NB4 (cell line): ENCODE results near the gene CFAP157.

ENCODE experiments used
- CTCF ChIP-seq: IDR thresholded peaks from one replicate; pipeline ENCODE4 v1.5.1; 2012; ENCODE audit warnings: low read depth, low read length
- POLR2A ChIP-seq: IDR thresholded peaks from 2 replicates; pipeline ENCODE4 v1.6.1; 2011; ENCODE audit warnings: mild to moderate bottlenecking; ENCODE audit not compliant: insufficient read length; ENCODE audit errors: extremely low read depth
- TF ChIP-seq, protein P1 (sequence below): IDR thresholded peaks from 2 replicates; pipeline ENCODE4 v1.6.1; 2011; ENCODE audit warnings: low read depth, low read length

- TF ChIP-seq, protein P1, sequence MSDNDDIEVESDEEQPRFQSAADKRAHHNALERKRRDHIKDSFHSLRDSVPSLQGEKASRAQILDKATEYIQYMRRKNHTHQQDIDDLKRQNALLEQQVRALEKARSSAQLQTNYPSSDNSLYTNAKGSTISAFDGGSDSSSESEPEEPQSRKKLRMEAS = no peak
- TF ChIP-seq POLR2A = no peak
- no peak for TF ChIP-seq CTCF
These were observed 26.8 kb downstream of the CFAP157 start for GRCh38 chr9:127733614-127734013.
